HG02943 (cell line): ENCODE data around the gene MGLL.
"Not testable (repeated sequence)": the region's sequence is repeated elsewhere in the genome, so short reads cannot be mapped to it uniquely, and the experiment has no call there.

Experiments used
- ATAC-seq: cut with Tn5 transposase; IDR thresholded peaks from one replicate; pipeline ENCODE4 v1.9.1; 2021; ENCODE audit warnings: mild to moderate bottlenecking, low read depth, moderate library complexity; ENCODE audit not compliant: unreplicated experiment

MGLL gene

GRCh38 chr3:127697551-127698240 lies 124.6 kb downstream of the MGLL start:
- peak; percentile 55 for ATAC-seq

DNA sequence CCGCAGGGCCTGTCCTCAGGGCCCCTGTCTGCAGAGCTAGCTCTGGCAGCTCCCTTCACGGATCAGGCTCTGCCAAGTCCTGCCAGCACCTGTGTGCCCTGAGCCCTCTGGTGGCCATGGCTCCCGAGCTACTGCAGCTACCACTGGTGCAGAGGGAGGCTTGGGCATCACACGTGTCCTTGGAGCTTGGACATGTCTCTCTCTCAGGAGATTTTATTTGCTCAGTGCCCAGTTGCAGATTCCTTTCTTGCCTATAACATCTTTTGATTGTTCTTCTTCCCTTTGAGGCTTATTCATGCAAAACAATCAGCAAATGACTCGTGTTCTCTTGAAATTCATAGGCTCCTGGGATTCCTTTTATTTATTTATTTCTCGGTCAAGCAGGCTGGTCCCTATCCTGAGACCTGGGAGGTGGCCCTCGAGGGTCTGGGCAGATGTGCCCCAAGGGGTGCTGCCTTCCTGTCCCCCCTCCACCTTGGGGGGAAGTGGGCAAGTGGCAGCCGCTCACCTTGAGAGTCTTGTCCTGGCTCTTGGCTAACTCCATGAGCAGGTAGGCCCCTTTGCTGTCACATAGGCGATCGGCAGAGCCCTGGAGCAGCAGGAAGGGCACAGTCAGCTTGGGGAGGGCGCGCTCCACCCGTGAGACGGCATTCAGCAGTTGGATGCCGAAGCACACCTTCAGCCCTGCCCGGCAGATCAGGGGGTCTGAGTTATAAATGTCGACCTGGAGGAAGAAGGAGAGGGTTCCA lies 127.7 kb downstream of the MGLL start:
- no peak for ATAC-seq

DNA sequence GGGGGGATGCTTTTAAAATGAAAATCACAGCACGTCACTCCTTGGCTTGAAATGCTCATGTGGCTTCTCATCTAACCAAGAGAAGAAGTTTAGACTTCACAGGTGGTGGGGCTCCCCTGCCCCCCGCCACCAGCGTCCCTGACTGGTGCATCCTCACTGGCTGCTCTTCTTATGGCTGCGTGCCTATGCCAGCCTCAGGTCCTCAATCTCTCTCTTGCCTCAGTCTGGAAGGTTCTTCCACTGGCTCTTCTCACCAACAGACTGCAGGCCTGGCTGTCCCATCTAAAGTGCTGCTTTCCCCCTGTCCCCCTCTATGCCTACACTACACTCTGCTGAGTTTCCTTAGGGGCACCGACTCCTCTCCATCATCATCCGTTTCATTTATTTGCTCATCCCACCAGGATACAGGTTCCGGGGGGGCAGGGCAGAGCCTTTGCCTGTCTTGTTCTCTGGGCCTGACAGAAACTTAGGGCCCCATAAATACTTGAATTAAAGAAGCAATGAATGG lies 128.9 kb downstream of the MGLL start:
- no peak for ATAC-seq

DNA sequence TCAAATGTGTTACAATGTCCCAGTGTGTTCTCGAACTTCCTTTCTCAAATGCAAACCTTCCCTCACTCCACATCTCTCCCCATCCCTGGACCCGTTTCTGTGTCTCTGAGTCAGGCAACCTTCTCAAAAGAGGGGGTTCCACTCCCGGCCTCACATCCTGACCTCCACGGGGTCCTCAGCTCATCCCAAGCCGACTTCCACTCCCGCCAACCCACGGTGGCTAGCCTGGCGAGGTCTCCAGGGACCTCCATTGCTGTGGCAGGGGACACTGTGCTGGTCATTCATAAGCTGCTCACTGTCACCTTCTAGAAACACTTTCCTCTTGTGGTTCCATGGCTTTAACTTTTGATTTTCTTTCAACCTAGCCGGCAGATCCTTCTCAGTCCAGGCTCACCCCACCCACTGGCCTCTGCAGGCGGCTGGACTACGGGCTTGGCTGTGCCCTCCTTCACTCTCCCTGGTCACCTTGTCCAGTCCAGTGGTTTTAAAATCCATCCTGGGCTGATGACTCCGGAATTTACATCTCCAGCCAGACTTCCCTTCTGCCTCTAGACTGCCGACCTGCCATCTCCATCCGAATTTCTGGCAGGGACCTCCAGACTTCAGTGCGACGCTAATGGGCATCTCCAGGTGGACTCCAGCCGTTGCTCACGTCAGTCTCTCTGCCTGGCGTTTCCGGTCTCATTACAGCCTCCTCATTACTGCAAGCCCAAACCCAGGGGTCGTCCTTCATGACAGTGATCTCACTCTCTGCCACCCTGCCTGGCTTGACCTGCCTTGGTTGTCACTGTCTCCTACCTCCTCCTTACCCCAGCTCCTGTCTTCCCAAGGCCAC lies 129.6 kb downstream of the MGLL start:
- ATAC-seq, result no peak

DNA sequence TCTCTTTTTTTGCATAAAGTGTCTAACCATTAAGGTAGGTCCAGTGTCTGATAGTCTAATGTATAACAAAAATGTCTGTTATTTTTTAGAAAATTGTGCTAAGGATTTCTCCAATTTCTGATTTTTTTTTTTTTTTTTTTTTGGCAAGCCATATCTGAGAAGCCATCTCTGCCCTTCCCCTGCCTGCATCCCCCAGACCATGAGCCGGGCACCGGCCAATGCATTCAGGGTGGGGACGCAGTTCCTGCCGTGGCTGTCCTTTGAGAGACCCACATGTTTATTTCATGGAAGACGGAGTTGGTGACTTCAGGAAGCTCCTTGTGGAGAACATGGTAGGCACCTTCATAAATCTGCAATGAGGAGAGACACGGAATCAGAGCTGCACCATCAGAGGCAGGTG lies 130.3 kb downstream of the MGLL start:
- ATAC-seq, result no peak

DNA sequence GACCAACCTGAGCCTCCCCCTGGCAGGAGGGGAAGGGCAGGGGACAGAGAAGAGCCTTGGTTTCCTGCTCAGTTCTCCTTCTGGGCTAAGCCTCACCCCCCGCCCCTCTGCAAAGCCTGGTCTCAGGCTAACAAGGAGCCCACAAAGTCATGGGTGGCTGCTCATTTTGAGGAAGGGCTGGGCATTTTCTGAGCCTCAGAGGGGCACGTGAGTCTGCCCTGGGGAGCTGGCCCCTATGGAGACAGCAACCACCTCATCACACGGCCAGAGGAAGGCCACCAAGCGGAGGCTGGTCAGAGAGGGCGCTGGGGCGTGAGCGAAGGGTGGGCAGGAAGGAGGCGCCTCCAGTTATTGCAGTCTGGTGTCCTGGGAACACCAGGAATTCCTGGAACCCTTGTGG lies 130.8 kb downstream of the MGLL start:
- no peak for ATAC-seq

DNA sequence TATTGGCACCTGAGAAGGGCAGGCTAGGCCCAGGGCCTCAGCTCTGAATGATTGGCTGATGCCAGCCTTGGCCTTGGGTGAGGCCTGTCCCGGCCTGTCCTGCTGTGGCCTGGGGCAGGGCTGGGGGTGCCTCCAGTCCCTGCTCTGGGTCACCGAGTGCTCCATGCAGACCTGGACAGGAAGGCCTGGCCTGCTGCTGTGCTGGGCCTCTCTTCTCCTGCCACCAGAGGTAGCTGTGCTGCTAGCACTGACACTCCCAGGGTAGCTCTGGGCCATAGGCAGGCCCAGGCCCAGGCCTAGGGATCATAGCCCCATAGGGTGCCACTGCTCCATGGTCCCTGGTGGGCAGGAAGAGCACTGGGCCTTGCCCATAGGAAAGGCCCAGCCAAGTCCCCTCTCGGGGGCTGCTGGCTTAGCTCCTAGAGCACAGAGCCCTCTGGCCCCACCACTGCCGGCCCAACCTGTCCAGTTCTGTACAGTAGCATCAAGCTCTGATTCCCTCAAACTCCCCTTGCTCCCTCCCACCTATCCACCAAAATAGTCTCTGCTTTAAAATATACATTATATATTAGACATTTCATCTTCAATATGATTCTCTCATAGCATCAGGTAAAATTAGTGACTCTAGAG lies 131.4 kb downstream of the MGLL start:
- ATAC-seq, result no peak

DNA sequence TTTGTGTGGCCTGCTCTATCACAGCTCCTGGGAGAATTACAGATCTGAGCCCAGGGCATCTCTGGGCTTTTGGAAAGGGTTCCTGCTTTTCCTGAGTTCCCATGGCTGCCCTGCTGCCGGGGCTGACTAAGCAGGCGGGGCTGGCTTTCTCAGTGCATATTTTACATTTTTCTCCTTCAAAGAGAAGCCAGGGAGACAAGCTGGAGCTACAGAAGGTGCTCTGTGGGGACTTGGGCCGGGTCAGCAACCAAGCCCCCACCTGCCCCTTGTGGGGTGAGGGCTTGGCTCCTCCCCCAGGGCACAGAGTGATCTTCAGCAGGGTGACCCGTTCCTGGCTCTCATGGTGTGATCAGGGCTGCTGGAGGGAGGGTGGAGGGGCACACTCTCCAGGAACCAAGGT lies 132.2 kb downstream of the MGLL start:
- no peak for ATAC-seq

GRCh38 chr3:127689266-127689860 lies 133.0 kb downstream of the MGLL start:
- ATAC-seq, result no peak

- no peak for ATAC-seq
Observed at GRCh38 chr3:127688416-127689265, 133.7 kb downstream of the MGLL start.

DNA sequence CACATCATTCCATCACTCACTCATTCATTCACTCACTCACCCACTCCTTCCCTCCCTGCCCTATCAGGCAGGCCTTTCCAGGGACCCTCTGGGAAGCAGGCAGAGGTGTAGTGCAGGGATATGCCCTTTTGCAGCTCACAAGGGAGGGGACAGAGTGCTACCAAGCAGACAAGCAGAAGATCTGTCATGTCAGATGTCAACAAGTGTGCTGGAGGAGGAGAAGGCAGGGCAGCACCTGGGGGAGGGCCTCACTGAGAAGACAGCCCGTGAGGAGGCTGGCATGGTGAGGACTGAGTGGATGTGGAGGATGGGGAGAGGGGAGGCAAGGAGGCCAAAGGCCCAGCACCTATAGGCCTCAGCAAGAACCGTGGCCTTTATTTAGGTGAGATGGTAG lies 134.3 kb downstream of the MGLL start:
- ATAC-seq, result no peak

DNA sequence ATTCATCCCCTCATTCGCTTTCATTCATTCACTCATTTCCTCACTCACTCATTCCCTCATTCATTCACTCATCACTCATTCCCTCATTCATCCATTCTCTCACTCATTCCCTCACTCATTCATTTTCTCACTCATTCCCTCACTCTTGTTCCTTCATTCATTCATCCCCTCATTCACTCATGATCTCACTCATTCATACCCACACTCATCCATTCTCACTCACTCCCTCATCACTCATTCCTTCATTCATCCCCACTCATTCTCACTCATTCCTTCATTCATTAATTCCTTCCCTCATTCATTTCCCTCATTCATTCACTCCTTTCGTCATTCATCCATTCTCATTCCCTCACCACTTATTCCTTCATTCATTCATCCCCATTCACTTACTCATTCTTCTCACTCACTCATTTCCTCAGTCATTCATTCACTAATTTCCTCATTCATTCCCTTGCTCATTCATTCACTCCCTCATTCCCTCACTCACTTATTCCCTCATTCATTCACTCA lies 135.0 kb downstream of the MGLL start:
- no peak for ATAC-seq

- ATAC-seq, result no peak
Observed at GRCh38 chr3:127686512-127686894, 135.8 kb downstream of the MGLL start.

GRCh38 chr3:127685708-127686511 lies 136.4 kb downstream of the MGLL start:
- no peak for ATAC-seq

- ATAC-seq, result no peak
Observed at GRCh38 chr3:127684871-127685707, 137.2 kb downstream of the MGLL start.

- ATAC-seq, result no peak
Observed at GRCh38 chr3:127682561-127682960, 139.8 kb downstream of the MGLL start.

DNA sequence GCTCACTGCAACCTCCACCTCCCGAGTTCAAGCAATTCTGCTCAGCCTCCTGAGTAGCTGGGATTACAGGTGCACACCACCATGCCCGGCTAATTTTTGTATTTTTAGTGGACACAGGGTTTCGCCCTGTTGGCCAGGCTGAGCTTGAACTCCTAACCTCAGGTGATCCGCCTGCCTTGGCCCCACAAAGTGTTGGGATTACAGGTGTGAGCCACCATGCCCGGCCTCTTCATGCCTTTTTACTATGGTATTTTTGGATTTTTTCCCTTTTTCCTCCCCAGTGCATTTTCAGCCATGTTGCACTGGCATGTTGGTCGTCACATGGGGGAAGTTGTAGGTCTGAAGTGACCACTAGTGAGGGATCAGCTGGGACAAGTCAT lies 140.2 kb downstream of the MGLL start:
- ATAC-seq, result not testable (repeated sequence)
